HFF-Myc (cell line): ENCODE results near the gene TRABD2B.
A peak's percentile ranks its signal among the peaks of the same experiment; 100 is the strongest.

Experiments used
- DNase-seq: peaks from one replicate; pipeline ENCODE4 v3.0.0-alpha.2; 2011; ENCODE audit warnings: low read depth; ENCODE audit errors: extremely low read depth
- H3K4me3 ChIP-seq: replicated peaks from 2 replicates; pipeline ENCODE4 v1.5.1; 2011; ENCODE audit warnings: low read depth, mild to moderate bottlenecking, control low read depth, low read length
- CTCF ChIP-seq: IDR thresholded peaks from 2 replicates; pipeline ENCODE4 v1.5.1; 2012; ENCODE audit warnings: mild to moderate bottlenecking, low read depth, low read length, control low read depth; ENCODE audit errors: missing control alignments

TRABD2B gene

GRCh38 chr1:47887475-47888293 is 109.5 kb downstream of the TRABD2B start:
- no peak overlapping the region for H3K4me3 ChIP-seq
- no peak for TF ChIP-seq CTCF
- DNase-seq = no peak

DNA sequence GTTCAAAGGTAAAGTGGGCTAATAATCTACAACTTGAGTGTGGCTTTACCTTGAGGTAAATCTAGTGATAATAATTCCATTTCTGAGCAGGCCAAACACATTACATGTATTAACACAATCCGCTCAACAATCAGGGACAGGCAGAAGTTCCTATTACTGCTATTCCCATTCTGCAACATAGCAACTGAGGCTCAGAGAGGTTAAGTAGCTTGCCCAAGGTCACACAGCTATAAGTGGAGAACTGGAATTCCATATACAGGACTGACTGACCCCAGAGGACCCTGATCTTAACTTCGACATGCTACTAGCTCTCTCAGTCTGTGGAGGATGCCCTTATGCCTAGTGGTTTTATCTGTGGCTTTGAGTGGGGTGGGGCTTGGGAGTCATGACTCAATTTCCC is 110.1 kb downstream of the TRABD2B start:
- TF ChIP-seq CTCF = no peak
- H3K4me3 ChIP-seq = no peak overlapping the region
- no peak for DNase-seq

DNA sequence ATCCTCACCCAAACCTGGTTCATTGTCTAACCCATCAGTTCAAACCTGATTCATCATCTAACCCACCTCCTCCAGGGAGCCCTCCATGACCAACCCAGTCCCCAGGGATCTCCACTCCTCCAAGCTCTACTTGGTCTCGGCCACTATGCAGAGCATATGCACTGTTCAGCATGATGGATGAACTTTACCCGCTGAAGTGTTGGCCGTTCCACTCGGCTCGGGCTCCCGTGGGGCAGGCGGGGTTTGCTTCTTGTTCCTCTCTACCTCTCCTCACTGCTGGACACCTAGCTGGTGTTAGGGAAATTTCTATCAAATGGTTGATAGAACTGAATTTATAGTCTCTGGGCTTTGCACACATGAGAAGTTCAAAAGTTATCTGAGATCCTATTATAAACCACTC is 111.0 kb downstream of the TRABD2B start:
- no peak for TF ChIP-seq CTCF
- DNase-seq = no peak
- no peak overlapping the region for H3K4me3 ChIP-seq

DNA sequence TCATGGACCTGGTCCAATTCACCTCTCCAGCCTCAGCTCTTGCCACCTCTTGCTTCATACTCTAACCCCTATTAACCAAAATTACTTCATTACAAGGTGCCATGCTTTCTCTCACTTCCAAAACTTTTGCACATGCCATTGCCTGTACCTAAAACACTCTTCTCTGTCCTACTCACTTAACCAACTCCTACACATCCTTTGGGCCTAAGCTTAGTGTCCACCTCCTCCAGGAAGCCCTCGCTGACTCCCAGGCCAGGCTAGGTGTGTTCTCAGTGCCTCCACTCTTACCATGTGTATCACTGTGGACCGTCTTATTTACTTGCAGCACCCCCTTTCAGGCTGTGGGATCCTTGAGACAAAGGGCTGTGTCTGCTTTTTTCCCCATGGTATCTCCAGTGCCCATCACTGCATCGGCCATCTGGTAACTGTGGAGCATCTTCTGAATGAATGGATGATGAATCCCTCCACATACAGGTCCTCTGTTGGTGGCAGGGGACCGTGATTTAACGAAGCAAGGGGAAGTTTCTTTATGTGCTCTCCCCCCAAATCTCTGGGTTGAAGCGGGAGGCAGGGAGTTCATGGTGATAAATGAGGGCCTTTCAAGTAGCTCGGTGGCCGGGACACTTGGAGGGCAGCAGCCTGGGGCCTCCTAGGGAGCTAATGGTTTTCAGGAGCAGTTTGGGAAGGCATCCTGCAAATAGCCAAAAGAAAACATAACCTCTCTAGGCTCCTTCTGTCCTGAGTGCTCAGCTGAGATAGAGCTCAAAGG is 111.9 kb downstream of the TRABD2B start:
- TF ChIP-seq CTCF = no peak
- no peak overlapping the region for H3K4me3 ChIP-seq
- no peak for DNase-seq

DNA sequence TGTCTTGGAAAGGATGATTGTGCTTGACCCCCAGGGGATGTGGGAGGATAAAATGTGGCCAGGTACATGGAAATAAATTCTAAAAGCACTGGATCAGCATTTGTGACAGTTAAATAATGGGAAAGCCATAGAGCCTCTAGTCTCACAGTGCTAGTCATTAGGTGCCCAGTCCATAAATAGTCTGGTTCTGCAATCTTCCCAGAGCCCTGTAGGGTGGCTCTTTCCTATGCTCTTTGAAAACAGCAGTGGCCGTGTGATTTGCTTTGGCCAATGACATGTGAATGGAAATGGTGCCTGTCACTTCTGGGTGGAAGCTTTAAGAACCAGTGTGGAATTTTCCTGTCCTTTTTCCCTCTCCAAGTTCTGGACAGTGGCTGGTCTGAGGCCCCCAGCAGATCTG is 113.2 kb downstream of the TRABD2B start:
- no peak overlapping the region for H3K4me3 ChIP-seq
- no peak for DNase-seq
- no peak for TF ChIP-seq CTCF

- no peak for TF ChIP-seq CTCF
- no peak overlapping the region for H3K4me3 ChIP-seq
- DNase-seq = peak; percentile 88
These were observed 115.4 kb downstream of the TRABD2B start for GRCh38 chr1:47881505-47882442.
